Liver (tissue), 9 donors: ENCODE data around the gene RNF5. TPM values are rescaled to one million over a fixed set of nuclear protein-coding genes. Genes with fewer than 3 reads are reported as not detected.

Experiments
- DNase-seq: peaks from one replicate; pipeline ENCODE4 v3.0.0-alpha.2; 2017; ENCODE audit warnings: low spot score
- H3K27ac ChIP-seq, 2 donors: one replicate each; pipeline ENCODE4 v1.7.0; 2013; ENCODE audit warnings: inconsistent platforms in 2 of 2, low read length in 2 of 2, control low read depth in 1 of 2, low read depth in 1 of 2, mild to moderate bottlenecking in 1 of 2
- H3K27me3 ChIP-seq, 4 donors: one replicate each; pipeline versions ENCODE4 v1.6.1 to v1.7.0; 2013; ENCODE audit warnings: low read length in 3 of 4, inconsistent platforms in 1 of 4, mild to moderate bottlenecking in 1 of 4, moderate library complexity in 1 of 4; ENCODE audit not compliant: control insufficient read depth in 4 of 4, insufficient read depth in 4 of 4
- H3K36me3 ChIP-seq, 4 donors: one replicate each; pipeline versions ENCODE4 v1.6.1 to v1.7.0; 2013; ENCODE audit warnings: low read length in 3 of 4, mild to moderate bottlenecking in 3 of 4, low read depth in 1 of 4, moderate library complexity in 1 of 4; ENCODE audit not compliant: control insufficient read depth in 4 of 4, insufficient read depth in 3 of 4
- H3K4me1 ChIP-seq, 4 donors: one replicate each; pipeline versions ENCODE4 v1.6.1 to v1.7.0; 2013; ENCODE audit warnings: low read length in 3 of 4, mild to moderate bottlenecking in 3 of 4, moderate library complexity in 1 of 4; ENCODE audit not compliant: control insufficient read depth in 4 of 4, insufficient read depth in 4 of 4
- H3K4me3 ChIP-seq, 3 donors: one replicate each; pipeline versions ENCODE4 v1.6.1 to v1.7.0; 2013; ENCODE audit warnings: low read length in 3 of 3, control low read depth in 1 of 3, low read depth in 1 of 3, mild to moderate bottlenecking in 1 of 3
- H3K9ac ChIP-seq, 2 donors: one replicate each; pipeline ENCODE4 v1.7.0; 2013; ENCODE audit warnings: low read length in 2 of 2, mild to moderate bottlenecking in 2 of 2, moderate library complexity in 2 of 2, control low read depth in 1 of 2, low read depth in 1 of 2
- H3K9me3 ChIP-seq, 4 donors: one replicate each; pipeline versions ENCODE4 v1.6.1 to v1.7.0; 2013; ENCODE audit warnings: low read length in 3 of 4; ENCODE audit not compliant: control insufficient read depth in 4 of 4
- CTCF ChIP-seq: fragments of 150-350 bp; IDR thresholded peaks from 2 replicates; pipeline ENCODE4 v1.5.1; 2017; ENCODE audit warnings: improper control_type of control experiment, low read depth, low read length; ENCODE audit not compliant: missing input control
- EGR1 ChIP-seq, 2 donors: IDR thresholded peaks; 2 replicates each; pipeline ENCODE4 v1.6.1; 2016 to 2018; ENCODE audit warnings: antibody characterized with exemption in 2 of 2, low read depth in 2 of 2
- FOXA1 ChIP-seq: IDR thresholded peaks from 2 replicates; pipeline ENCODE4 v1.6.1; 2016; ENCODE audit warnings: antibody characterized with exemption
- FOXA2 ChIP-seq: IDR thresholded peaks from 2 replicates; pipeline ENCODE4 v1.6.1; 2016; ENCODE audit warnings: antibody characterized with exemption
- GABPA ChIP-seq, 2 donors: IDR thresholded peaks in 1 of 2; conservative IDR thresholded peaks in 1 of 2; 2 replicates each; pipeline ENCODE4 v1.6.1; 2016; ENCODE audit warnings: antibody characterized with exemption in 2 of 2, mild to moderate bottlenecking in 1 of 2, moderate library complexity in 1 of 2
- HNF4A ChIP-seq, 2 donors: conservative IDR thresholded peaks; 2 replicates each; pipeline ENCODE4 v1.6.1; 2016; ENCODE audit warnings: antibody characterized with exemption in 2 of 2, mild to moderate bottlenecking in 2 of 2
- HNF4G ChIP-seq: IDR thresholded peaks from 2 replicates; pipeline ENCODE4 v1.6.1; 2016; ENCODE audit warnings: antibody characterized with exemption
- MAX ChIP-seq: IDR thresholded peaks from 2 replicates; pipeline ENCODE4 v1.6.1; 2016; ENCODE audit warnings: antibody characterized with exemption
- NR2F2 ChIP-seq: IDR thresholded peaks from 2 replicates; pipeline ENCODE4 v1.6.1; 2016; ENCODE audit warnings: antibody characterized with exemption
- RAD21 ChIP-seq, 2 donors: IDR thresholded peaks; 2 replicates each; pipeline ENCODE4 v1.6.1; 2016; ENCODE audit warnings: antibody characterized with exemption in 2 of 2, mild to moderate bottlenecking in 2 of 2
- REST ChIP-seq: IDR thresholded peaks from 2 replicates; pipeline ENCODE4 v1.6.1; 2016; ENCODE audit warnings: antibody characterized with exemption, mild to moderate bottlenecking
- RXRA ChIP-seq, 2 donors: IDR thresholded peaks; 2 replicates each; pipeline ENCODE4 v1.6.1; 2017 to 2018; ENCODE audit warnings: antibody characterized with exemption in 2 of 2, mild to moderate bottlenecking in 1 of 2
- SP1 ChIP-seq: IDR thresholded peaks from 2 replicates; pipeline ENCODE4 v1.6.1; 2018; ENCODE audit warnings: antibody characterized with exemption, mild to moderate bottlenecking
- TAF1 ChIP-seq: conservative IDR thresholded peaks from 2 replicates; pipeline ENCODE4 v1.6.1; 2016; ENCODE audit warnings: antibody characterized with exemption, mild to moderate bottlenecking
- YY1 ChIP-seq: IDR thresholded peaks from 2 replicates; pipeline ENCODE4 v1.6.1; 2016; ENCODE audit warnings: antibody characterized with exemption, mild to moderate bottlenecking
- ZBTB33 ChIP-seq: IDR thresholded peaks from 2 replicates; pipeline ENCODE4 v1.6.1; 2016; ENCODE audit warnings: antibody characterized with exemption
- WGBS: extraction: QIAGEN DNeasy Blood & Tissue Kit; methylation state at CpG from one replicate; pipeline ENCODE4 v1.1.7; 2013; 5-methylcytosine and 5-hydroxymethylcytosine counted together
- polyA plus RNA-seq, 2 donors: library from polyadenylated mRNA; stranded (reverse) in 1 of 2; unstranded in 1 of 2; fragments of 200-250 nt in 1 of 2; fragments of >200 nt in 1 of 2; fragmentation: Nextera tagmentation in 1 of 2; extraction: Ambion mirVana in 1 of 2; gene quantifications; one replicate each; pipeline versions ENCODE4 v1.2.1 to v1.2.3, GENCODE V29; 2013 to 2015
- total RNA-seq, 2 donors: library from RNA; depleted of rRNA; stranded (reverse); fragments of >200 nt; gene quantifications; one replicate each; pipeline ENCODE4 v1.2.3, GENCODE V29; 2014
- donor health status: healthy.
- donor health status: healthy.
- donor health status: healthy.
- donor health status: healthy.
- donor health status: healthy.

RNF5 gene
- total and polyA plus RNA-seq, 4 donors = 51.5 to 85.9 (median 61.0) TPM

GRCh38 chr6:32151863-32152768 lies 26.1 kb upstream of the RNF5 start, which contains the start of gene PRRT1:
Gene PRRT1, minus strand, starts transcription at chr6:32151939. Its CDS starts 112 bp downstream, at chr6:32151827.
- Histone ChIP-seq H3K27ac (no peak within 1 kb of the TSS), H3K9me3 (peaks cover 0 to 2% (median 0%) of the 10 kb centered on the region in 4 donors), H3K9ac (no peak within 1 kb of the TSS), H3K27me3 (peaks cover 0 to 5% (median 0%) of the 10 kb centered on the region in 4 donors), H3K4me3 (no peak within 1 kb of the TSS), H3K4me1 (peaks cover 6 to 26% (median 13%) of the 10 kb centered on the region in 4 donors), H3K36me3 (peaks cover 0 to 5% (median 2%) of the 10 kb centered on the region in 4 donors)
- DNase-seq = no peak
- TF ChIP-seq YY1 = no peak
- no peak for TF ChIP-seq TAF1
- TF ChIP-seq EGR1 (IDR thresholded peaks at IDR 0.05; ENCODE audit: low read depth in 2 of 2) = no peak
- no peak for TF ChIP-seq REST
- TF ChIP-seq HNF4G = no peak
- TF ChIP-seq NR2F2 = no peak
- no peak for TF ChIP-seq GABPA (IDR thresholded peaks at IDR 0.05 in 1 of 2, conservative IDR thresholded peaks at IDR 0.05 in 1 of 2)
- no peak for TF ChIP-seq FOXA2
- no peak for TF ChIP-seq HNF4A (conservative IDR thresholded peaks at IDR 0.05)
- no peak for TF ChIP-seq MAX
- TF ChIP-seq SP1 = no peak
- TF ChIP-seq RAD21 (IDR thresholded peaks at IDR 0.05) = no peak
- TF ChIP-seq FOXA1 = no peak
- 40% methylated on average over 21 of the region's 24 CpGs for WGBS

GRCh38 chr6:32152769-32153563 lies 25.2 kb upstream of the RNF5 start:
- peak overlapping the region in 1 of 3 donors; percentile 66 for H3K4me3 ChIP-seq
- H3K4me1 ChIP-seq = peaks cover 6 to 26% (median 13%) of the 10 kb centered on the region in 4 donors
- peaks cover 0 to 5% (median 0%) of the 10 kb centered on the region in 4 donors for H3K27me3 ChIP-seq
- H3K36me3 ChIP-seq = peaks cover 3 to 8% (median 6%) of the 10 kb centered on the region in 4 donors
- DNase-seq = peak; percentile 72
- H3K9ac ChIP-seq = no peak overlapping the region
- peaks cover 0 to 2% (median 0%) of the 10 kb centered on the region in 4 donors for H3K9me3 ChIP-seq
- 54% methylated on average over 35 of the region's 35 CpGs for WGBS
- peak overlapping the region; percentile 10 to 88 for H3K27ac ChIP-seq
- TF ChIP-seq FOXA1 (no peak), TAF1 (no peak), RAD21 (IDR thresholded peaks at IDR 0.05) (no peak), EGR1 (IDR thresholded peaks at IDR 0.05; ENCODE audit: low read depth in 2 of 2) (no peak), REST (no peak), YY1 (no peak), SP1 (no peak), RXRA (IDR thresholded peaks at IDR 0.05) (no peak), NR2F2 (no peak), MAX (no peak), CTCF (no peak), ZBTB33 (no peak), HNF4A (conservative IDR thresholded peaks at IDR 0.05) (no peak)
